HG02870 (cell line): ENCODE results near the gene FRYL.

ENCODE experiments used
- ATAC-seq: cut with Tn5 transposase; IDR thresholded peaks from one replicate; pipeline ENCODE4 v1.9.1; 2021; ENCODE audit warnings: mild to moderate bottlenecking, moderate library complexity; ENCODE audit not compliant: unreplicated experiment

Gene FRYL

GRCh38 chr4:48570646-48571220 lies 209.3 kb downstream of the FRYL start:
- no peak for ATAC-seq

GRCh38 chr4:48566034-48566384 lies 214.1 kb downstream of the FRYL start:
- ATAC-seq: no peak

- no peak for ATAC-seq
Observed at GRCh38 chr4:48565362-48566033, 214.6 kb downstream of the FRYL start.

GRCh38 chr4:48564151-48564550 lies 215.9 kb downstream of the FRYL start:
- ATAC-seq: no peak

GRCh38 chr4:48558819-48559218 lies 221.3 kb downstream of the FRYL start:
- ATAC-seq: no peak

GRCh38 chr4:48558026-48558425 lies 222.1 kb downstream of the FRYL start:
- no peak for ATAC-seq

- ATAC-seq: no peak
Observed at GRCh38 chr4:48557478-48557877, 222.6 kb downstream of the FRYL start.

- no peak for ATAC-seq
Observed at GRCh38 chr4:48556268-48556667, 223.8 kb downstream of the FRYL start.

- ATAC-seq: no peak
Observed at GRCh38 chr4:48554606-48555005, 225.5 kb downstream of the FRYL start.

- no peak for ATAC-seq
Observed at GRCh38 chr4:48553720-48554119, 226.4 kb downstream of the FRYL start.

- ATAC-seq: no peak
Observed at GRCh38 chr4:48546336-48546735, 233.7 kb downstream of the FRYL start.

GRCh38 chr4:48543796-48544195 lies 236.3 kb downstream of the FRYL start:
- ATAC-seq: no peak

GRCh38 chr4:48542888-48543287 lies 237.2 kb downstream of the FRYL start:
- no peak for ATAC-seq

GRCh38 chr4:48539597-48539996 lies 240.5 kb downstream of the FRYL start:
- no peak for ATAC-seq

- ATAC-seq: no peak
Observed at GRCh38 chr4:48538358-48538757, 241.7 kb downstream of the FRYL start.

- ATAC-seq: no peak
Observed at GRCh38 chr4:48526406-48526805, 253.7 kb downstream of the FRYL start.

- ATAC-seq: no peak
Observed at GRCh38 chr4:48518143-48518542, 261.9 kb downstream of the FRYL start.

- no peak for ATAC-seq
Observed at GRCh38 chr4:48509543-48509942, 270.5 kb downstream of the FRYL start.

- no peak for ATAC-seq
Observed at GRCh38 chr4:48506716-48507115, 273.4 kb downstream of the FRYL start.

- no peak for ATAC-seq
Observed at GRCh38 chr4:48504352-48504751, 275.7 kb downstream of the FRYL start.

GRCh38 chr4:48504026-48504330 lies 276.1 kb downstream of the FRYL start:
- no peak for ATAC-seq

GRCh38 chr4:48503233-48504025 lies 276.6 kb downstream of the FRYL start:
- ATAC-seq: no peak
